ENCODE measurements around the gene PDCD1LG2.
"Not testable (repeated sequence)": the region's sequence is repeated elsewhere in the genome, so short reads cannot be mapped to it uniquely, and the experiment has no call there.

Gene PDCD1LG2

DNA sequence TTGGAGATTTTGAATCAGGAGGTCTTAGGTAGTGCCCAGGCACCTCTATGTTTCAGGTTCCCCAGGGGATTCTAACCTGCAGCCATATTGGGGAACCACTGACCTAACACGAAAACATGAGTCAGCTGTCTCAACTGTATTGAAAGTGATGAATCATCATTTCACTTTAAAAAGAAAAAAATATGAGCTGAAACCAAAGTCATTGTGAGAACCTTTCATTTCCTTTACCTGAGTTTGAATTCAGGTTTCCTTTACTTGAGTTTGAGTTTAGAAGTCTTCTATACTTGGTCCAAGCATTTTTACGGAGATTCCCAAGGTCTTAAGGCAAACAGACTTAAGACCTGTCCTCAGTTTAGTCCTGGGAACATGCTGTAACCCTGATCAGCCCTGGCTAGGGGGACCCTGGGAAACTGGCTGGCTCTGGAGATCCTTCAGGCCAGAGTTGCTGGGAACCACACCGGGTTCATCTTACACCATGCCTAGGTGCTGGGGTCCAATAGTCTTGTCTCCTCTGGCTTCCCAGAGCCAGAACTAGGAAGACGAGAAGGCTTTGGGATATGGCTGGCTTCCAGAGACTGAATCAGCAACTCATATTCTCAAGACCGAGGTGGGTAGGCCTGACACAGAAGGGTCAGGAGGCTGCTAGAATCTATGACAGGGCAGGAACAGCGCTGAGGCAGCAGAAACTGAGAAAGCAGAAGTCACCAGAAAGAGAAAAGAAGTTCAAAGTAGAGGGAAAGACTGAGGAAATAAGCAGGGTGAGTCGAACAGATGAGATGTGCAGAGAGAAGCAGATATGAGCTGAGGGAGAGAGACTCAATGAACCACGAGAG is 16.4 kb upstream of the PDCD1LG2 start:
- DNase-seq (ENCODE audit: low read depth): no peak

DNA sequence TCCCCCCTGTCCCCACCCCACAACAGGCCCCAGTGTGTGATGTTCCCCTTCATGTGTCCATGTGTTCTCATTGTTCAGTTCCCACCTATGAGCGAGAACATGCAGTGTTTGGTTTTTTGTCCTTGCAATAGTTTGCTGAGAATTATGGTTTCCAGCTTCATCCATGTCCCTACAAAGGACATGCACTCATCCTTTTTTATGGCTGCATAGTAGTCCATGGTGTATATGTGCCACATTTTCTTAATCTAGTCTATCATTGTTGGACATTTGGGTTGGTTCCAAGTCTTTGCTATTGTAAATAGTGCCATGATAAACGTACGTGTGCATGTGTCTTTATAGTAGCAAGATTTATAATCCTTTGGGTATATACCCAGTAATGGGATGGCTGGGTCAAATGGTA is 15.6 kb upstream of the PDCD1LG2 start:
- not testable (repeated sequence) for DNase-seq (ENCODE audit: low read depth)

DNA sequence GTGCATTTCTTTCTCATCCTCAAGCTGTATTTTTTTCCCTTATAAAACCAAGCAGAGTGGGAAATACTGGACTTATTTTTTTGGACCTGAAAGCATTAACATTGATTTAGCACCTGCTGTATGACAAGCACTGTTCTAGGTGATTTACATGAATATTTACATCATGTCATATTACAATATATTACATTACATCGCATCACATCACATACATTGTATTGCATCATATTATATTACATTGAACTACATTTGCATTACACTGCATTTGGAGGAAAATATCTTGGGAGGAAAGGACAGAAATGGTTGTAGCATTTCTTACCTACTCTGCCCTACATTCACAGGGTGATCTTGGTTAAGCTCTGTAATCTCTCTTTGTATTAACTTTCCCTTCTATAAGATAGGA is 11.2 kb upstream of the PDCD1LG2 start:
- DNase-seq (ENCODE audit: low read depth): no peak

DNA sequence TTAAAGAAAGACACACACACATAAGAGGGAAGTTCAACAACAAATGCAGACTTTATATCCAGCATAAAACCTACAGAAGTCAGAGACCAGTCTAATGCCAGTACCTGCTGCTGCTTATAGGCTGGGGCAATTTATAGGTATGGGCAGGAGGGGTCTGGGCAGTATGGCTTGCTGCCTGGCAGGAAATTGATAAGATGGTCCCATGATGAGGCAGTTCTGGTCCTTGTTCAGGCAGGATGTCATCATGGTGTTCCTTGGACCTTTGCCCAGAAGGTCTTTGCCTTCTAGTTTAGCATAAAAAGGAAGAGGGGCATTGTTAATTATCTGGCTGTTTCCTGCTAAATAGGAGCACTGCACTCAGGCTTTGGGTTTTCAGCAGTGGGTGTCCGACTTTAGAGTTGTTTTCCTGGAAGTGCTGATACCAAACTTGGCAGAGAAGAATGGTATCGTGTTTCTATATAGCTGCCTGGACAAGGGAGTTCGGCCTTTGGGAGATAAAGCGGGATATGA is 10.4 kb upstream of the PDCD1LG2 start:
- no peak for DNase-seq (ENCODE audit: low read depth)

DNA sequence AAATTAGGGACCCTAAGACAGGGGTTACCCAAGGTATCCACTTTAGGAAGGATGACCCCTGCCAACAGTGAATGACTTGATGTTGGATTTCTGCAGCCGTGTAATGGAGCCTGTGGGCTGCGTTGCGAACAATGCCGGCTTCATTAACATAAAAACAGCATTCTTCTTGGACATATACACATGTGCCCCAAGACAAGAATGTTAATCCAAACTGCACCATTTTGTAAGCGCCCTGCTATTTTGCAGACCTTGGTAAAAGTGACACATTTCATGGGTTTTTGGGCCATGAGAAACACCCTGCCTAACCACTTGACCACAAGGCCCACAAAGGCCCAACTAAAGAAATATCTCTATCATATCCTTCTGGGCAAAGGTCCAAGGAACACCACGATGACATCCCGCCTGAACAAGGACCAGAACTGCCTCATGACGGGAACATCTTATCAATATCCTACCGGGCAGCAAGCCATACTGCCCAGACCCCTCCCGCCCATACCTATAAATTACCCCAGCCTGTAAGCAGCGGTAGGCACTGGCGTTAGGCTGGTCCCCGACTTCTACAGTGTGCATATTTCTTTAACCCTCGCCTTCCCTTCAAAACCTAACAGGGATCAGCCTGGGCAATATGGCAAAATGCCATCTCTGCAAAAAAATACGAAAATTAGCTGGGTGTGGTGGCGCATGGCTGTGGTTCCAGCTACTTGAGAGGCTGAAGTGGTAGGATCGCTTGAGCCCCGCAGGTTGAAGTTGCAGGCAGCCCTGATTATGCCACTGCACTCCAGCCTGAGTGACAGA is 9.7 kb upstream of the PDCD1LG2 start:
- no peak for DNase-seq (ENCODE audit: low read depth)

DNA sequence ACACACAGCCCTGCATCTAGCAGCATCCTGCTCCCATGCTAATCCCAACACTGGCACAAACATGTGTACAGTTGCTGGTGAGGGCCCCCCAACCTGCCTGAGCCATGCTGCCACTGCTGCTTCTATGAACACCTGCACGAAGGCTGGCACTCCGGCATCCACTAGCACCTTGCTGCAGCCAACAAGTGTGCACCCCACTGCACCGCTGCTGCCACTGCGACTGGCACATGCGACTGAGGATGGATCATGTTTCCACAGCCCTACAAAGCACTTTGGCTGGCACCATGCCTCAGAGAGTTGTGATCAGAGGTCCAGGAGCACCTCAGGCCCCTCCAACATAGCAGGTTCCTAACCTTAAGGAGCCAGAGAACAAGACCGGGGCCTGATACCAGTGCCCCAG is 7.8 kb upstream of the PDCD1LG2 start:
- DNase-seq (ENCODE audit: low read depth): no peak

DNA sequence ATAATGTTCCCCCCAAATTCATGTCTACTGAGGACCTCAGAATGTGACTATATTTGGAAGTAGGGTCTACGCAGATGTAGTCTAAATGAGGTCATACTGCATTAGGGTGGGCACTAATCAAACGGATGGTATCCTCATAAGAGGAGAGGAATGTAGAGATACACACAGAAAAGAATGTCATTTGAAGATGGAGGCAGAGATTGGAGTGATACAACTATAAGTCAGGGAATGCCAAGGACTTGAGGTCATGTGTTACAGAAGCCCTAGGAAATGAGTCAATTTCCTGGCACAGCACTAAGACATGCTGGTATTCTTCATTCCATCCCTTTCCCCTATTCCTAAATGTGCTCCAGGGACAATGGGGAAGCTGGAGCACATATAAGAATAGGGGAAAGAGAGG is 758 bp upstream of the PDCD1LG2 start:
- no peak for DNase-seq (ENCODE audit: low read depth)

DNA sequence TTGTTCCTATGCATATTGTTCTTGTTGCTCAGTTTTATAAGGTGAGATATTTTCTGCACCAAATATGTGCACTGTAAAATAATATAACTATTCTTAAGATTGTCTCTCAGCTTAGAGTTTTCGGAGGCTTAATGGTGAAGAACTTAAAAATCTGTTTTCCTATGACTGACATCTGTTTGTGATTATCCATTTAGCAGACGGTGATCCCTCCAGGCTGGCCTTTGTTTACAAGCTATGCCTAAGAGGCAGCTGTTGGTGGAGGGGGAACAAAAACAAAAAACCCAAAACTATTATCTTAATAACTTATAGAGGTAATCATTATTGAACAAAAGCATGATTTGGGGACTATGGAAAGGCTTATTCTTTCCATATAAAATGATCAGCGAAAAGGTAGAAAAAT is 658 bp downstream of the PDCD1LG2 start:
- DNase-seq (ENCODE audit: low read depth): no peak

DNA sequence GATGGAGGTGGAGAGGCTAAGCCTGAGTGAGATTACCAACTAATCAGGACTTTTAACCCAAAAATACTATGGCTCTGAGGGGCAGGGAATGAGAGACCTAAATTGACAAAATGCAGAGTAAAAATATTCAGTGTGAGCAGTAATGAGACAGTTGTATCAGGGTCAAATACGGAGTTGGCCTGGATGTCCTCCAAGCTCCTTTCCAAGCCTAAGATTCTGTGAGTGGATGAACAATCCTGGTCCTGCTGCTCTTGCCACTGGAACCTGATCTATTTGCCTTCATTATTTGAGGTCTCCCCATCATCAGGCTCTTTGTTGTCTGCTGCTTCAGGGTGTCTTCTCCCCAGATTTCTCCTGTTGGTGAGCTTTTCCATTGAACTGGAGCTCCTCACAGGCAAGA is 1.1 kb downstream of the PDCD1LG2 start:
- DNase-seq (ENCODE audit: low read depth): no peak

DNA sequence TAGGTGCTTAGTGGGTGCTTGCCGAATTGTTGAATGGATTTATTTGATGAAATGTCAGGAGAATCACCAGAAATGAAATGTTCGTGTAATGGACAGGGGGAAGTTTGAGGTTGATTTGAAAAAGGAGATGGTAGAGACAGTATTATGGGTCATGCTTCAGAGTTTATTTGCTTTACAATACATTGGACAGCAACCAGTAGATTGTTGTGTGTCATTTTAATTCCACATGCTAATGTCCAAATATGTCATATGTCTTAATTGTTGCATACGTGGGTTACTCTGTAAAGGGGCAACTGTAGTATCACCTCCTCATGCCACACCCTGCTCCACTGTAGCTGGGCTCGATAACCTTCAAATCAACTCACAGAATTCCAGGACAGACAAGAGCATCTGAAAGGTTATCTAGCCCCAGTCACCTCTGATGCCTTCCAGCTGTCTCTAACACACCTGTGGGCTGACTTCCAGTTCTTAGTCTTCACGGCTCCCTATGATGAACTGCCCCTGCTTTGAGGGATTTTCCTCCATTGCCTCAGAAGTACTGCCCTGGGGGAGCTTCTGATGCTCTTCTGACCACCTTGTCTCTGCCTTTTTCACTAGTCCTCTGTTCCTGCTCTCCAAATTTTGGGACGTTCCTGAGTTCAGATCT is 1.7 kb downstream of the PDCD1LG2 start:
- no peak for DNase-seq (ENCODE audit: low read depth)

DNA sequence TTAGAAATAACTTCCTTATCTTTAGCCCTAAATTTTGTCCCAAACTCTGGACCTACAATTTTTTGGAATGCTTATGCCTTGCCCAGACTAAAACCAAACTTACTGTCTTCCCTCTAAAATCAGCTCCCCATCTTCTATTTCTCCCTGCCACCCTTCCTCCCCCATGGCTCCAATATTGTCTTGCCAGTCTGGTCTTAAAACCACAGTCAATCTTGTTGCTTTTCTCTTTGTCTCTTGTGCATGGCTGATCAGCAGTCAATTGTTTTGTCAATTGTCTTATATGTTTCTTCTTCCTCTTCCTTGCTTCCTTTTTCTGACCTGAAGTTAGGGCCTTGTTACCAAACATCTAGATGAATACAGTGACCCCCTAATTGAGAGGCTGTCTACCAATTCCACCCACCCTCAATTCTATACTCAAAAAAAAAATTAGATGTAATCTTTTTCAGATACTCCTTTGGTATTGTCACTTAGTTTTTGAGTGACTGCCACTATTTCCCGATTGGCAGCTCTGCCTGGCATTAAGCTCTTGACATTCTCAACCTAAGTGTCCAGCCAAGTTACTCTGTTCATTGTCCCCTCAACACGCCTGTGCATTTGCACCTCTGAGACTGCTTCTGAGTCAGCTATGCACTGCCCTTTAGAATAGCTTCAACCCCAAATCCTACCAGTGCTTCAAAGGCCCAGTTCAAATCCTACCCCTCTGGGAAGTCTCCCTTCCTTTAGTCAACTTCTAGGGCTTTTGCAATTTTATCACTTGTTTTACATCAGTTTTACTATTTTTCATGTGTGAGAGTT is 2.5 kb downstream of the PDCD1LG2 start:
- DNase-seq (ENCODE audit: low read depth): no peak

DNA sequence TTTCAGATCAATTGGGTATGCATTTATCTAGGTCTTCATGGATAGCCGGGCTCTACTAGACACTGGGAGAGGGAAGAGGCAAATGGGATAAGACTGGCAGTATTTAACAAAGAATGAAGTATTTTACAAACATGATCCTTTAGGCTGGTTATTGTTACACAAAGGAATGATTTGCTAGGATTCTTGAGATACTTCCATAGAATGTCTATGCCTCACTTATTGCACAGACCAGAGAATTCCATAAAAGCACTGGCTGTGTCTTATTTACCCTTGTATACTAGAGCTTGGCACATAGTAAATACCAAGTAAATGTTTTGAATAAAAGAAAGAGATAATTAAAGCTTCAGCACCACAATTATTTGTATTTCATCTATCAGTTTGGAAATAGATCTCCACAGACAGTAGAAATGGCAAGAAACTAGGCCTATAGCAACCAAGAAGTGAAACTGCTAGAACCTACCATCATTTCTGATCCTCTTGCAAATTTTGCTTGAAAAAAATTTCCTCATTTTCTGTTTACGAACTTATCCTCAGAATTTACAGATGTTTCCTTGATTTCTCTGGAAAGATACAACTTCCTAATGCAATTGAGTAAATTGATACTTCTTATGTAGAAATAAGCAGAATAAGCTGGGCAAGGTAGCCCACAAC is 3.8 kb downstream of the PDCD1LG2 start:
- DNase-seq (ENCODE audit: low read depth): no peak

DNA sequence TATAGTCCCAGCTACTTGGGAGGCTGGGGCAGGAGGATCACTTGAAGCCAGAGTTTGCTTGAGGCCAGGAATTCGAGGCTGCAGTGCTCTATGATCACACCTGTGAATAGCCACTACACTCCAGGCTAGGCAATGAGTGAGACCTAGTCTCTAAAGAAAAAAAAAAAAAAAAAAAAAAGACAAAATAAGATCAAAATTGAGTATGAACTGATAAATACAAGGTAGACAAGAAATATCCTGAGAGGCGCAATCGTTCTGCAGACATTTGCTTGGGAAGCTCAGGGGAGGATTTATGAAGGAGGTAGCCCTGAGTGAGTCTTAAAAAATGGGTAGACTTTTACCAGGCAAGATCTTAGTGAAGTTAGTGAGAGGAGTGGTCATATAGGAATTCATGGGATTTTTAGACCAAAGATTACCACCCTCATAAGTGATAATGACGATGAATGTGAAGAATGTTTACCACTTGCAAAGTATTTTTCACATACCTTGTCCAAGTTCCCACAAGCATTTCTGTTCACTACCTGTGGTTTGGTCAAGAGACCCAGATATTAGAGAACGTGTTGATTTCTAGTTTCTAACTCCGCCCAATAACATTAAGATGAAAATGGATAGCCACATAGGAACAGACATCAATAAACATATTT is 4.4 kb downstream of the PDCD1LG2 start:
- DNase-seq (ENCODE audit: low read depth): no peak

DNA sequence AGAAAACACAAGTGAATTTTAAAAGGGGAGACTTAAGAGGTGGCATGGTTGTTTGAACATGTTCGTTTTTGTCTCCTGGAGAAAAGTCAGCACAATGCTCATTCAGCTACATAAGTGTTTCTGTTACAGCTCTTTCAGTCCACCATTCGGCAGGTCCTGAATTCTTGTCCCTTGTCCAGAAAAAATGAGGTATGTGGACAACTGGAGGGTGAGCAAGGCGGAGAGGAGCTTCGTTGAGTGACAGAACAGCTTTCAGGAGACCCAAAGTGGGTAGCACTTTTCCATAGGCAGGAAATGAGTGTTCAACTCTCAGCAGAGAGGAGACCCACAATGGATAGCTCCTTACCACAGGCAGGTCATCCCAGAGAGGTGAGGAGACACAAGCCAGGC is 4.9 kb downstream of the PDCD1LG2 start:
- DNase-seq (ENCODE audit: low read depth): no peak

DNA sequence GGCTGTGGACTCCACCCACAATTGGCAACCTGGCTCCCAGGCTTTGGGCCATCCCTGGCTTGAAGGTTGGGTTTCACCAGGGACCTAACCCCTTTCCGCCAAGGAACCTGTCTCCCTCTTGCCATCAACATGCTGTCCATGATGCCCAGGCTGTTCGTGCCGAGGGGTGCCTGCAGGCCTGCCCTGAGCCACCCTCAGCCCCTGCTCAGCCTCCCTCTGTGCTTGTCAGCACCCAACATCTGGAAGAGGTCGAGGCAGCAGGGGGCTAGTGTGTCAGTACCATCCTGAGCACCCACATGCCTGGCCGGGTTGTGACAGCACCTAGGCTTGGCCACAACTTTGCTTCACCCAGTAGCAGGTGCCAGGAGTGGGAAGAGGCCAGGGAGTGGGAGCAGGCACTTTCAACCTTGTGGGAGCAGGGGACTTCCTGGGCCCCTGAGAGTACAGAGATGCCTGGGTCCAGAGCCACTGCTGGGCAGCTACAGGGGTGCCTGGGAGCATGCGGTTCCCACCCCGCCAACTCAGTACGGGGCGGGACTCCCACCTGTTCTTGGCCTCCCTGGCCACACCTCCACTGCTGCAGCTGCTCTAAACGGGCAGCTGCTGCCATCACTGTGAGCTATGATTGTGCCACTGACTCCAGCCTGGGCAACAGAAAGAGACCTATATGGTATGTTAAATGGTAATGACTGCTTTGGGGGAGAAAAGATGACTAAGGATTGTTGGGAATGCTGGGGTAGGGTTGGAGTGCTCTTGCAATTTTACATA is 6.3 kb downstream of the PDCD1LG2 start:
- no peak for DNase-seq (ENCODE audit: low read depth)

DNA sequence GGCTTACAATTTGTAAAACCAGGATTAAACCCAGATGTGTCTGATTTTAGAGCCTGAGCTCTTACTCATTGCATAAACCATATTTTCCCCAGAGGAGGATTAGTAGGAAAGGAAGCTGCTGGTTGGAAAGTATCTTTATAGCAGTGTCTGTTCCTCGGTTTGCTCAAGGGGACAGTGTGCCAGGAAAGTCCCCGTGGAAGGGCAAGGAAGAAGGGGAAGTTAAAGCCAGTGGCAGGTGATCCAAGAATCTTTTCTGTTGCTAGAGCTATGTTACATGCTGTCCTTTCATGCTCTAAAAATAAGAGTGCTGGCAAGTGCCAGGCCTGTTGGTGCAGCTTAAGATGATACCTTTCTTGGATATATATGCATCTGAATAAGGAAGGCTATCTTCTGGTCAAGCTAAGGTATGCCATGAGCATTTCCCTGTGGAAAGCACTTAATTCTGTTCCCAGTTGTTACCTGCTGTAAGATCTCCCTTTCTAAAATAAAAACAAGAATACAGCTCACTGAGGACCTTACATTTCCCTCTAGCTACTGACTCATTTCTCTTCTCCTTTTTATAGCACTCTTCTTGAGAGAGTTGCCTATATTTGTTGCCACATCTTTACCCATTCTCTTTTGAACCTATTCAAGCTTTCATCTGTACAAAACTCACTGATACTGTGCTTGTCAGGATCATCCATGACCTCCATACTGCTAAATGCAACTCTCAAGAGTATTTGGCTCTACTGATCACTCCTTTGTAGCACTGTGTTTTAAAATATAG is 8.0 kb downstream of the PDCD1LG2 start:
- DNase-seq (ENCODE audit: low read depth): no peak

DNA sequence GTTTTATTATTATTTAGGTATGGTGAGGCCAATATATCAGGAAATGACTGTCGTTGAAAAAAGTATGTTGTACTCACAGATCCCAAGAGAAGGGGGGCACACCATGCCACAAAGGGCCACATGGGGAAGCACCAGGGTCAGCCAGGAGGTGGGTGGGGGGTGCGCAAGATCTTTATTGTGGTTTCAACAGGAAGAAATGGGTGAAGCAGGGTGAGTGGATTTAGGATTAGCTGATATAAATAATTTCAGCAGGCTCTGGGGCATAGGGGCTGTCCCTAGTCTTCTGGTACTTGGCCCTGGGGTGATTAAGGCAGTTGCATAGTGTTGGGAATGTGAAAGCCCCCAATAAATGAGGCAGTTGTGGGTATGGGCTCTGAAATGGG is 8.6 kb downstream of the PDCD1LG2 start:
- no peak for DNase-seq (ENCODE audit: low read depth)

DNA sequence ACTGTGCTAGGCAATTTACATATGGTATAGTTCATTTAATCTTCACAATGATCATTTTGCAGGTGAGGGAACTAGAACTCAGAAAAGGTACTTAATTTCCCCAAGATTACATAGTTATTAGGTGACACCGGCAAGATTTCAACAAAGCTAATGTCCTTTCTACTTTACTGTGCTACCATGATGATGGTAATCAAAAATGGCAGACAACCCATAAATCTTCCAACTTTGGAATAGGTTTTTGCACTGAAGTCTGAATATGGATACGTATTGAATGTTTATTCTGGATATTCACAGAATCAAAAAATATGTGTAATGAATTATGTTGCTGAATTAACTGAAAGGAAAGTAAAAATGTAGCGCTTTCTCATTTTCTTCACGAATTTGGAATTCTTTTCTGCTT is 13.8 kb downstream of the PDCD1LG2 start:
- no peak for DNase-seq (ENCODE audit: low read depth)

DNA sequence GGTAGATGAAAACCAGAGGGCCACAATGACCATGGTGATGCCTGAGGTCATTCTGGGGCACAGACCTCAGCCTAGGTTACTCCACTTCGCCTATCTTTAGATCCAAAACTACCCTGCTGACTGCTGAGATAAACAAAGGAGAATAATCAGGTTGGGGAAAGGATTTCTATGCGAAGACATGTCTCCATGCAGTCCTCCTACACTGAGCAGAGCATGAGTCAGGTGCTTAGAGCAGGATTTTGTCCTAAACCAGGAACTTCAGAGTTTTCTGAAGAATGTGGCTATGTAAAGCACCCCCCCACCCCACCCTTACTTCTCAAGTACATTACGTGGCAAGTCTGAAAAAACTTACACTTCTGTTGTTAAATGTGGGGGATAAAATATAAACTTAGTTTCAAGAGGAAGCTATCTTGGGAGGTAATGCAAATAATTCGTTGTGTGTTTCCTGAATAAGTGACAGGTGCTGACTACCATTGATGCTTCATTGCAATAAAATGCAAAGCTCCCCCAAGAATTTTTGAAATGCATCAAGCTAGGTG is 19.4 kb downstream of the PDCD1LG2 start:
- DNase-seq (ENCODE audit: low read depth): no peak

Measured in stimulated activated CD8-positive, alpha-beta memory T cell treated with anti-CD3 and anti-CD28 coated beads, Interleukin-12 subunit alpha, Interleukin-12 subunit beta, amount 100 ng/mL, for 4 hours (primary cell).